DMS53 treated with DMSO at 0.1 percent for 48 hours (cell line): ENCODE results near the gene RASGRF2.
"Not testable (repeated sequence)": the region's sequence is repeated elsewhere in the genome, so short reads cannot be mapped to it uniquely, and the experiment has no call there.

Source experiments
- DNase-seq: peaks from one replicate; lab custom pipeline; 2025; ENCODE audit not compliant: unreplicated experiment; lab: John Stamatoyannopoulos, UW

The RASGRF2 gene

DNA sequence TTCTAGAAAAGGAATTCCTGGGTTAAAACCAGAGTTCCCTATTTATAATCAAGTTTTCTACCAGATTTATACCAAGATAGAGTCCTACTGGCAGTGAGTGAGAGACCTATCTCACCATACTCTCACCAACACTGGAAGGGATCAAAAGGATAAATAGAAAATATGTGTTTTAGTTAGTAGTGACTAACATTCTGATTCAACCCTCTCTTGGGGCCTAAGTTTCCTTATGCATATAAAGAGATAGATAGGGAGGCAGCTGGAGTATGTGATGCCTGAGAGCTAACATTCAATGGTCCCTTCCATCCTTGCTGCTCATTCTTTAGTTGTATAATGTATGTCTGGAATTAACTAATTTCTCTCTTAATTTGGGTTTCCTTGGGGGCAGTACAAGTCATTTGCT is 304.9 kb downstream of the RASGRF2 start:
- DNase-seq, result no peak

DNA sequence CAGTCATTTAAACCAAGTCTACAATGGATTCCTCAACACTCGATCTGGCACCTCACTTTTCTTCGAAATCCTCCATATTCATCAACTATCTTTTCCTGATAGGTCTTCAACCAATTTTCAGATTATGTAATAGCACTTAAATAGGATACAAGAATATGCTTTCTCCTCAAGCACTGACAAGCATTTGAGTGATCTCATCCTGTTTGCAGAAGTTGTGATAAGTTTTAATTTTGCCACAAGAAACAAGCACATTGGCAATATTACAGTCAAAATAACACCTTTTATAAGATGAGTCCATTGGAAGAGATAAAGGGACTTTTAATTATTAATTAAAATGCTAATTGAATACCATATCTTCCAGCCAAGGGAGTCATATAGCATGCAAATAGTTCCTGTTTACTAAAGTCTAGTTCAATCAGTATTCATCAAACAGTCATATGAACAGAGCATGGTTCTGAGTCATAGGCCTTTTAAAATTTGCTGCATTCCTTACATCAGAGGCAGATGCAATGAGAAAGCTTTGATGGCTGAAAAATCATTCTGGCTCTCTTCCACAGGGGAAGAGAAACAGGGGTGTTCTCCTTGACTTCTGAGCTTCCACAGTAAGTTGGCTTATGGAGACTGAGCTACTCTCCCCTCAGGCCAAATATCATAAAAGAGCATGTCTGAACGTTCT is 308.5 kb downstream of the RASGRF2 start:
- DNase-seq, result no peak

DNA sequence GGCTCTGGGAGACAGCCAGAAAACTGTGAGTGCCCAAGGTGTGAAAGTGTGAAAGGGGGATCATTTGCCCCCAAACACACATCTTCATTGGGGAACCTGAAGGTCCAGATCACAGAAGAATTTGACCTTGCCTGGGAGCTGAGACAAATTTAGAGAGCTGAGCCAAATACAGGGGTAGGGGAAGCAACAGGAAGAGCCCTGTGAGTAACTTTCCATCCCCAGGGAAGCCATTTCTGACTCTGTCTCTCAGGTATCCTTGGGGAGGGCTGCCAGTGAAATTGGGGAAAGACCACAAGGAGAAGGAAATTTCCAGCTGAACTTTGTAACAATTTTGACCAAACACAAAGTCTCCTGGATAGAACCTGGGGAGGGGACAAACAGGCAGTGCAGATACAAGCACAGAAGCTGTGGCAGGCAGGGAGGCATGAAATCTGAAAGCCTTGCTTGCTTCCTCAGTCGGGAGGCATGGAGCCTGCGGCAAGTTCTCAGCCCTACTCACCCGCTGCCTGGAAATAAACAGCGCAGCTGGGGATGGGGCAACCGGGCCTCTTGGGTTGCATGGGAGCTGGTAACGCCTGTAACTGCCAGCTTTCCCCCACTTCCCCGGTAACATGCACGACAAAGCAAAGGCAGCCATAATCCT is 309.7 kb downstream of the RASGRF2 start:
- no peak for DNase-seq

DNA sequence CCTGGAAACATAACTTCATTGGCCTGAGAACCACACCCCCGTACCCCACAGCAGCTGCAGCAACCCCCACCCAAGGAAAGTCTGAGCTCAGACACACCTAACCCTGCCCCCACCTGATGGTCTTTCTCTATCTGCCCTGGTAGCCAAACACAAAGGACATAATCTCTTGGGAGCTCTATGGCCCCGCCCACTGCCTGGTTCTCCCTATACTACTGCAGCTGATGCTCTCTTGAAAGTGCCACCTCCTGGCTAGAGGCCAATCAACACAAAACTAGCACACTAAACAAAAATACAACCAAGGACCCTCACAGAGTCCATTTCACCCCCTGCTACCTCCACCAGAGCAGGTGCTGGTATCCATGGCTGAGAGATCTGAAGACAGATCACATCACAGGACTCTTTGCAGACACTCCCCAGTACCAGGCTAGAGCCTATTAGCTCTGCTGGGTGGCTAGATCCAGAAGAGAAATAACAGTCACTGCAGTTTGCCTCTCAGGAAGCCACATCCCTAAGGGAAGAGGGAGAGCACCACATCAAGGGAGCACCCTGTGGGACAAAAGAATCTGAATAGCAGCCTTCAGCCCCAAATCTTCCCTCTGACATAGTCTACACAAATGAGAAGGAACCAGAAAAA is 310.3 kb downstream of the RASGRF2 start:
- not testable (repeated sequence) for DNase-seq
